GM13977 (cell line): ENCODE results near the gene DERL3.

Experiments
- DNase-seq: peaks from one replicate; pipeline ENCODE4 v3.0.0; 2012; ENCODE audit warnings: low spot score
- CTCF ChIP-seq: IDR thresholded peaks from 2 replicates; pipeline ENCODE4 v1.5.1; 2012; ENCODE audit warnings: mild to moderate bottlenecking, control low read depth; ENCODE audit not compliant: insufficient read depth; ENCODE audit errors: extremely low read depth, missing control alignments
- in situ Hi-C: fragments of 300-500 bp; cut with MboI; formaldehyde crosslinking; loops from one replicate; pipeline ENCODE4 v1.12.0; 2022; ENCODE audit warnings: low sequenced_read_pairs, low pct_unique_long_range_greater_than_20kb, mixed read lengths, inconsistent platforms; ENCODE audit not compliant: unreplicated experiment

The DERL3 gene

GRCh38 chr22:23841292-23841691 is 2.5 kb upstream of the DERL3 start:
- no peak for DNase-seq
- in situ Hi-C loops, result no loop called here
- no peak for TF ChIP-seq CTCF

- in situ Hi-C loops, result no loop called here
- no peak for TF ChIP-seq CTCF
- no peak for DNase-seq
Measured at GRCh38 chr22:23840026-23840425, 1.2 kb upstream of the DERL3 start.

DNA sequence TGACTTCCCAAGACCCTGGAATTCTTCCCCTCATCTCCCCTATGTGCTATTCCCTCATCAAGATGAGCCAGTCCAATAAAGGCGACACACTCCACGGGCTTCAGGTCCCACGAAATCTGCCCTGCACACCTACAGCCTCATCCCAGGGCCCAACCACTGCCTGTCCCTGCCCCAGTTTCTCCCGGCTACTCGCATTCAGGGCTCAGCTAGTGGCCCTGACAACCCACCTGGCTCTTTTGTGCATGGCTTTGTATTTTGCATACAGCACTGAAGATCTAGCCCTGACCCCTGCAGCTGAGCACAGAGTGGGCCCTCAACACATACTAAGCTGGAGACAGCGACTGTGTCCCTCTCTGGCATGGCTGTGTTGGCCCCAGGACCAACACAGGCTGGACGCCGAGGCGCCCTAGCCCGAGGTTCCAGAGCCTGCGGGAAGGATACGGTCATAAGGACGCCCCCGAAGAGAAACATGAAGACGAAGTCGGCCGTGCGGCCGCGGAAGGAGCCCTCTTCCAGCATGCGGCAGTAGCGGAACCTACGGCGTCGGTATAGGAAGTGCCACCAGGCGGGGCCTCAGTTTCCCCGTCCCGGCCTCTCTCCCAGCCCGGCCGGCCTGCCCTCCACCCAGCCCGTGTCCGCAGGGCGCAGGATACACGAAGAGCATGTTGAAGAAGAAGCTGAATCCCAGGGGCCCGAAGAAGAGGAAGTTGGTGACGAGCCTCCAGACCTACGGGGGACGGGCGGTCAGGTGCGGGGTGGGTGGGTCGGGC is 710 bp downstream of the DERL3 start:
- no peak for TF ChIP-seq CTCF
- in situ Hi-C loops, result no loop called here
- no peak for DNase-seq

DNA sequence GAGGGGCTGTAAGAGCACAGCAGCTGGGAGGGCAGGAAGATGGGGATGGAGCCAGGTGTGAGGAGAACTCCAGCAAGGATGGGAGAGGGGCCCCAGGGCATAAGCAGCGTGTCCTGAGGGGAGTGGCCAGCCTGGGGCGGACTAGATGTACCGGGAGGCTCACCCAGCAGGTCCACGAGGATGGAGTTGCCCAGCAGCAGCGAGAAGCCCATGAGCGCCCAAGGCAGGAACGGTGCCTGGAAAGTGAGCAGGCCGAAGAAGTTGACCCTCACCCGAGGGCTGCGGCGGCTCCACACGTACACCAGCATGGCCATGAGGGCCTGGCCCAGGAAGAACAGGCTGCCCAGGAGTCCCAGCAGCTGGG is 1.3 kb downstream of the DERL3 start:
- in situ Hi-C loops, result no loop called here
- no peak for DNase-seq
- no peak for TF ChIP-seq CTCF

GRCh38 chr22:23836692-23837495 is 1.9 kb downstream of the DERL3 start:
- TF ChIP-seq CTCF, result no peak
- in situ Hi-C loops, result no loop called here
- no peak for DNase-seq

DNA sequence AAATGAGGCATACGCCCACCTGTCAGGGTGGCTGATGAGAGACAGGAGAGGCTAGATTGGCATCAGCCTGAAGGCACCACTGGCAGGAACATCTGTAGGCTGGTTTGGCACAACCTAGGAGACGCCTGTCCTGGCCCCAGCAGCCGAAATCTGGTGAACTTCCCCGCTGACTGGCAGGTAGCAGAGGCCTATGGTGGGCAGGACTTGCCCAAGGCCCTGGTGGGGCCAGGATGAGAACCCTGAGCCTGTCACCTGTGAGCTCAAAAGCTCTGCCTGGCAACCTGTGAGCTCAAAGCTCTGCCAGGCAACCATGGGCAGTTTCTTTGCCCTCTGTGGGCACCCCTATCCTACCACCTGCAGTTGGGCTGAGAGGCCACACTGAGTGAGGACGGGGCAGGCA is 2.5 kb downstream of the DERL3 start:
- no peak for DNase-seq
- no peak for TF ChIP-seq CTCF
- in situ Hi-C loops, result no loop called here
